HG02610 (cell line): ENCODE results near the gene PCBD1.
"Not testable (repeated sequence)": the region's sequence is repeated elsewhere in the genome, so short reads cannot be mapped to it uniquely, and the experiment has no call there.

ENCODE experiments used
- ATAC-seq: cut with Tn5 transposase; IDR thresholded peaks from one replicate; pipeline ENCODE4 v1.9.1; 2021; ENCODE audit warnings: mild to moderate bottlenecking, moderate library complexity; ENCODE audit not compliant: unreplicated experiment

The PCBD1 gene

DNA sequence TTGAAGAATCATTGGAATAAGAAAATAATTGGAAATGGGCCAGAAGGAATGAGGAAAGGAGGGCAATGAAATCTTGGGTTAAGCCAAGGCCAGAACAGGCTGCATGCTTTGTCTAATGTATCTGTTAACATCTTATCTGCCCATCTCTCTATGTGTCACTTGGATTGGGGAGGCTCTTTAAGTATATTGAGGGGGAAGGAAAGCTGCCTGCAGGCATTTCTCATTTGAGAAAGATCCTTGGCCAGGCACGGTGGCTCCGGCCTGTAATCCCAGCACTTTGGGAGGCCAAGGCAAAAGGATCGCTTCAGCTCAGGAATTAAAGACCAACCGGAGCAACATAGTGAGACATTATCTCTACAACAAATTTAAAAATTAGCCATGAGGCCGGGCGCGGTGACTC lies 14.3 kb downstream of the PCBD1 start:
- ATAC-seq = no peak

DNA sequence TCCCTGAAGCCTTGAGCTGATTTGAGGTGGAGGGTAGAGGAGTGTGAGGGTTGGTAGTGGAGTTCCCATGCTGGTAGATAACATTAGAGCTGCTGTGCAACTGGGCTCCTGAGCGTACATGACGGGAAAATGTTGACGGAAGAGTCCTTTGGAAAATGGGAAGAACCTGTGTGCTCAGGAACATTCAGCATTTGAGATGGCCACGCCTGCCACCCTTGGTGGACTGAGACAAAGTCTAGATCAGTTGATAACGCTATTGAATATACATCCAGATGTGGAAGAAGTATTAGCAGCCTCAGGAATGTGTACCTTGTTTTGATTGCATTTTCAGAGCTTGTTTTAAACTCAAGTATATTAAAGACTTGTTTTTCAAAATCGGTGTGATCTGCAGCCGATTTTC lies 16.1 kb downstream of the PCBD1 start:
- no peak for ATAC-seq

DNA sequence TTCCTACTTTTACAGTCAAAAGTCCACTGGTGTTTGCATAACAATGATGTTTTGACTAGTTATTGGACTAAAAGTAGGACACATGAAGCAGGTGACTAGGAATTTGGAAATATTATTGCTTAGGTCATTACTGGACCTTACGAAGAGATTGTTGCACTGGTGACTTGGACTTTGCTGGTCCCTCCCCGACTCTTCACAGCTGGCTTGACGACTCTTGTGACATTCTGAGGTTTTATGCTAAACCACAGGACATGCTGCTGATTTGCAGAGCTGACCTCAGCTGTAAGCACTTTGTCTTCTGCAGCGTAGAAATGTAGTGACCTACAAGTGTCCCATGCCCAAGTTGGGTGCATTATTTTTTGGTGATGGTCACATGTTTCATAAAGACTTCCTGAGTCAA lies 21.9 kb downstream of the PCBD1 start:
- no peak for ATAC-seq

DNA sequence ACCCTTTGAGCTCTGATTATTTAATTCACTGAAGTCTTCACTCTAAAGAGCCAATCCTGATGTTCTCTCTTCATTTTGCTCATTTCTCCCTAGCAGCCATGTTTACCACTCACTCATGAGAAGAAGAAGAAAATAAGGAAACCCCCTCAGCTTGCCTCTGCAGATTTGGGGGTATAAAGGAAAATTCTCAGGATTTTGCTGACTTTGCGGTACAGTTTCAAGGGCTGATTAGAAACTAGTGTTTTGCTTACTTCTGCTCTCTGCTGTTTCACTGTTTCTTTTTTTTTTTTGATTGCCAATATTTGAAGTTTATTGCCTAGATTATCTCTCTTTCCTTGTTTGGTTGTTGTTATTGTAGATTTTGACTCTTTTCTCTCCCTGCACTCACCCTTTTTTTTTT lies 23.4 kb downstream of the PCBD1 start:
- no peak for ATAC-seq

DNA sequence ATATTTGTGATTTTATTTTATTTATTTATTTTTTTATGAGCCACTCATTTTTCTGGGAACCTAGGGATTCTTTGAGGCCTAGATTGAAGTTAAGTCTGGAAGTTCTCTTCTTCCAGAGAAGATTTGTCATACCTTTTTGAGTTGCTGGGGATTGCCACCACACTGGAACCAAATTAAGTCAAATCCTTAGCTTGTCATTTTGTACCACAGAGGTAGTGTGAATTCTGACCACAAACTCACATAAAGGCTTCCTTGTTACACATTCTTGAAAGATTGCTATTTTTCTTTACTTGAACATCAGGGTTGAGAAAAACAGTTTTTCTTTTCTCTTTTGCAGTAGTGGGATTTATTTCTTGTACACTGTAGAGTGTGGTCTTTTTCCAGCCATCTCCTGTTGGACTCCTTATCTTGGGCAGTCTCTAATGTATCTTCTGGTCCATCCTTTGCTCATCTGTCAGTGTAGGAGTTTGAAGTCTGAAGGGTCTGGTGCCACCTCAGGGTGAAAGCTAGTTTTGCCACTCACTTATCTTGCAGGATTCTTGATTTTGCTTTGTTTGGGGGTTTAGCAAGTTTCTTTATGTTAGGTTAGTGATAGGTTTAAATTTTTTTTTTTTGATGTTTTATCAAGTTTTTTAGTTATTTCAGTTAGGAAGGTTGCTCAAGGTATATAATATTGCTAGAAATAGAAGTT lies 24.8 kb downstream of the PCBD1 start:
- ATAC-seq = no peak

DNA sequence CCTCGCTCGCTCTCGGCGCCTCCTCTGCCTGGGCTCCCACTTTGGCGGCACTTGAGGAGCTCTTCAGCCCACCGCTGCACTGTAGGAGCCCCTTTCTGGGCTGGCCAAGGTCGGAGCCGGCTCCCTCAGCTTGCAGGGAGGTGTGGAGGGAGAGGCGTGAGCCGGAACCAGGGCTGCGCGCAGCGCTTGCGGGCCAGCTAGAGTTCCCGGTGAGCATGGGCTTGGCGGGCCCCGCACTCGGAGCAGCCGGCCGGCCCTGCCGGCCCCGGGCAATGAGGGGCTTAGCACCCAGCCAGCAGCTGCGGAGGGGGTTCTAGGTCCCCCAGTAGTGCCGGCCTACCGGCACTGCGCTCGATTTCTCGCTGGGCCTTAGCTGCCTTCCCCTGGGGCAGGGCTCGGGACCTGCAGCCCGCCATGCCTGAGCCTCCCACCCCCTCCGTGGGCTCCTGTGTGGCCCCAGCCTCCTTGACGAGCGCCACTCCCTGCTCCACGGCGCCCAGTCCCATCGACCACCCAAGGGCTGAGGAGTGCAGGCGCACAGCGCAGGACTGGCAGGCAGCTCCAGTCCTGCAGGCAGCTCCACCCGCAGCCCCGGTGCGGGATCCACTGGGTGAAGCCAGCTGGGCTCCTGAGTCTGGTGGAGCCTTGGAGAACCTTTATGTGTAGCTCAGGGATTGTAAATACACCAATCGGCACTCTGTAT lies 26.7 kb downstream of the PCBD1 start:
- ATAC-seq = not testable (repeated sequence)

DNA sequence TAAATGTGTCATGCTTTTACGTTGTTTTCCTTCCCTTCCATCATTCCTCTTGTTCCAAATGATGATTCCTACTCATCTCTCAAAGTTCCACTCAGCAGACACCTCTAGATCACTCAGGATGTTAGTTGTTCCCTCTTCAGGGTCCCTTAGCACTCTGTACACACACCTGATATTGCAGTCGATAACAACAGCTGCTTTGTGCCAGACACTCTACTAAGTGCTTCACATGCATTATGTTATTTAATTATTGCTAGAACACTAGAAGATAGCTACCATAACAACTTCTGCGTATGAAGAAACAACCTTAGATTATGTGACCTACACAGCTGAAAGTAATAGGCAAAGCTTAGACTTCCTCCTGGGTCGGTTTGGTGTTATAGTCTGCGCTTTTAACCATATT lies 29.6 kb downstream of the PCBD1 start:
- ATAC-seq = no peak

DNA sequence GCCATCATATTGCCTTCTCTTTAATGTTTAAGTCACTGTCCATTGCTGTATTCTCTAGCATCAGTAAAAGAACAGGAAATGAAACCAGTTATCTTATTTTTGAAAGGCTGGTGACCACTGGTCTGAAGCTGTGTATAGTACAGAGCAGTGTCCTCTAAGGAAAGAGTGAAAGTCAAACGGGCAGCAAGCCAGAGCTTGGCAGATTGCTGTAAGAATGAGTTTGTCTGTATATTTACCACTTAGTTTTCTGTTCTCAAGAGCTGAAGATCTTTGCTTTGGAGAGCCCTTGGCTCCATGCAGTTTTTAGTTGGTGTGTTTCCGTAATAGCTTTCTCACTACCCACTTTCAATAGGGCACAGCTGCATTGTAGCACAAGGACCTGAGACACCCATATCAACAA lies 31.9 kb downstream of the PCBD1 start:
- no peak for ATAC-seq

DNA sequence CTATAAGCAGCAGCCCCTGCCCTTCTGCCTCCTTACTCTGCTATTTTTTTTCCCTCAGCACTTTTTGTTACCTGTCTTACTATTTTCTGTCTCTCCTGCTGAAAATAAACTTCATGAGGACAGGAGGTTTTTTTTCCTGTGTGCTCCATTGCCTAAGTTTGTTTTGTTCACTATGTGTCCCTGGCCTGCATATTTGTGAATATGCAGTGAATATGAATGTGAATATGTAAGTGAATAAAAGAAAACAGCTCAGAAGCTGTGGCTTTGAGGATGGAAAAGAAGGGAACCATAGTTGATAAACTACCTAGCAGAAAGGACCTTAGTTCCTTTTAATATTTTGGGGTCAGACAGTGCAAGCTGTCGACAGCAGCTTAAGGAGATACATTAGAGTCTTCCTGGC lies 34.9 kb downstream of the PCBD1 start:
- ATAC-seq = no peak

DNA sequence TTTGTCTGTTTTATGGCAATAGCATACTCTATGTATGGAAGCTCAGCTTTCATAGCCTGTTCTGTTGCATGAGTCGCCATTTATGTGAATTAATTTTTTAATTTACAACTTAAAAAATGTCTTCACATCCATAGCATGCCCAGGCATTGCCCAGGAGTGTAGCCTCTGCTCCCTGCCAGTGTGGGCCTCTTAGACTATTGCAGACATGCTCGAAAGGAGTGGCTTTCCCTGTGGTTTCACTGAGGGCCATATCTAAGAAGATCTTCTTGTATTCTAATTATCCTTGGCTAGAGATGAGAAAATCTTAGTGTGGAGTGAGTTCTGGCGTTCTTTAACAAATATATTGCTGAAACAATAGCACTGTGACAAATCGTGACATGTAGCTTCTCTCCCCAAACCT lies 35.3 kb downstream of the PCBD1 start:
- ATAC-seq = no peak

DNA sequence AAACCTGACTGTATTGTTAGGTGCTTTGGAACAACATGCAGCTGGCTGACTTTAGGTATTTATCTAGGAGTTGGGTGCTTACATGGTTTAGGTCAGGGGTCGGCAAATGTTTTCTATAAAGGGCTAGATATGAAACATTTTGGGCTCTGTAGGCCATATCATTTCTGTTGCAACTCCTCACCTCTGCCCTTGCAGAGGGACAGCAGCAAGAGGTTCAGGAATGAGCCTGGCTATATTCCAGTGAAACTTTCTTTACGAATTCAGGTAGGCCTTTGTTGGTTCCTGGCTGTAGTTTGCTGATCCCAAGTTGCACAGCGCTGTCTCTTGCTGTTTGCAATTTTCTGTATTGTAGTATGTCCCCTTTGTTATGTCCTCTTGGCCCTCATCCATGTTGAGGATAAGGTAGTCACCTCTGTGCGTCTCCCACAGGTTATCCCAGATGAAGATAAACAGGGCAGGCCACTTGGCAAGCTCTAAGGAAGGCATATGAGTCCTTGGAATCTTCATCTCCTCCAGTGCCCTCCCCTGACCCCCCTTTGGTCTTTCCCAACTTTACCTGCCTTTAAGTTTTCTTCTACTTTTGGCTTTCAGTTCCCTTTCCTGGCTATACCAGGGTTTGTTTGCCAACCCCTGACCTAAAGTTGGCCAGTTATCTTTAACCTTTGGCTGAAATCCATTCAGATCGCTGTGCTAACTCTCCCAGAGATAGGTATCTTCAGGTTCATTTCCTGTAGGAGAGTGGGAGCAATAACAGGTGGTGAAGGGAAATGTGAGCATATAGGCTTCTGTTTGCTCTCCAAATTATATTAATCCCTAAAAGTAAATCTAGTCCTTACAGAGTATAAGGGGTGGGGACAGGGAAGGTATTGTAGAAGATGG lies 36.5 kb downstream of the PCBD1 start:
- ATAC-seq = no peak

DNA sequence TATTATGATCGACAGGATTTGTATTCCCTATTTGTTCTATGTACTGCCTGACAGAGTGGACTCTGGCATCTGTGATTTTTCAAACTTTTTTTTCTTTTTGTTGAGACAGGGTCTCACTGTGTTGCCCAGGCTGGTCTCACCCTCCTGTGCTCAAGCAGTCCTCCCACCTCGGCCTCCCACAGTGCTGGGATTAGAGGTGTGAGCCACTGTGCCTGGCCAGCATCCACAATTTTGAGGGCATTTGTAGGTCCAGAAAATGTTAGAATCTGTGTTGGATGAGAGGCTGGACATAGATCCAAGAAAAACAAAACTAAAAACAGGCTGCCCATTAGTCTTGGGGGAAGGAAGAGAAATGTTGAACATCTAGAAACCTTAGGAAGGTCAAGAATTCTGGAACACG lies 38.3 kb downstream of the PCBD1 start:
- ATAC-seq = no peak

DNA sequence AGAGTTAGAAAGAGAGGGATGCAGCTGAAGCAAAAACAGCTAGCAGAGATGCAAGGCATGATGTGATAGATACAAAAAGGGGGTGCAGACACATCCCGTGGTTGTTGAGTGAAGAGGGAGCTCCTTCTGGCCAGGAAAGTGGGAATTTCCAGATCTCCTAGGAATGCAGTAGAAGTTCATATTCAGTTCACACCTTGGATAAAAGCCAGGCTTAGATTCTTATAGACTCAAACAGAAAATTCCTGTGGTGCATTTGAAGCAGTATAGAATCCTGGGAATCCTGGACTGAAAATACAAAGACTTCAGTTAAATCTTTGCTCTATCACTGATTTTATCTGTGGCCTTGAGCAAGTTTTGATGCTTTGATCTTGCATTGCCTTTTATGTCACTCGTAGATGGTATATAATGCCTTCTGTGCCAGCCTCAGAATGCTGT lies 38.8 kb downstream of the PCBD1 start:
- no peak for ATAC-seq

DNA sequence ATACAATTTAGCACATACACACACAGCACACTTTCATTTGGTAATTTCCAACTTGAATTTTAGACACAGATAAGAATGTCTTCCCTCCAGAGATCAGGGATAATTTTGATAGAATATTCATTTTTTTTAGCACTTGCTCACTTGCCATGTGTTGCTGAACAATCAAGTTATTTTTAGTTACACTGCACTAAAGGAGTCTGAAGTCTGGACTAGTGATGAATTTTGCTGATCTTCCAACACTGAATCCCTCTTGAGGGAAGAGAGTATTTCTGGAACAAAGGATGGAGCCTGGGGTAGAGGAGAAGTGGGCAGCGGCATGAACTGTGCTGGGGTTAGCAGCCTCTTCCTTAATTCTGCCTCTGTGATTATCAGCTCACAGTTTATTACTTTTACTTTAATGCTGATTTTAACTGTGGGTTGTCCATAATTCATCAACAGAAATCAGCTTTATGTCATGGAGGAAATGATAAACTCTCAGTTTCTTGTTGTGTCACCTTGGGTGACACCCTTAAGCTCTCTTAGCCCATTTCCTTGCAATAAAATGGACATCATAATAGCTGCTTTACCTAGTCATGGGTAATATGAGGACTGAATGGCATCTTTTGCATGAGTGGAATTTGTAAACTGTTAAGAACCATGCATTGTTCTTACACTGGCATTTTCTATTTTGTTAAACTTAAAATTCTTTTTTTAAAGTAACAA lies 40.6 kb downstream of the PCBD1 start:
- no peak for ATAC-seq

DNA sequence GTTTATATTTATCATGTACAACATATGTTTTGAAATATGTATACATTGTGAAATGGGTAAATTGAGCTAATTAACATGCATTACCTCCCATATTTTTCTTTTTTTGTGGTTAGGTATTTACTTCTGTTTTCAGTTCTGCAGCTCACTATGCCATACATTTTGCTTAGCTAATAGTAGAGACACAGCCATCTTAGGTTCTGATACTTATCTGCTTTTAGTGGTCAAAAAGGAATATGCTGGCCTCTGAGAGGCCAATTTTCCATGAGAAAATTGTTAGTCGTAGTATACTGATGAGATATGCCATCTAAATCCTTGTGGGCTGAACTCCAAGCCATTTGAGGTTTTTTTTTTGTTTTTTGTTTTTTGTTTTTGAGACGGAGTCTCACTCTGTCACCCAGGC lies 41.6 kb downstream of the PCBD1 start:
- ATAC-seq = no peak

DNA sequence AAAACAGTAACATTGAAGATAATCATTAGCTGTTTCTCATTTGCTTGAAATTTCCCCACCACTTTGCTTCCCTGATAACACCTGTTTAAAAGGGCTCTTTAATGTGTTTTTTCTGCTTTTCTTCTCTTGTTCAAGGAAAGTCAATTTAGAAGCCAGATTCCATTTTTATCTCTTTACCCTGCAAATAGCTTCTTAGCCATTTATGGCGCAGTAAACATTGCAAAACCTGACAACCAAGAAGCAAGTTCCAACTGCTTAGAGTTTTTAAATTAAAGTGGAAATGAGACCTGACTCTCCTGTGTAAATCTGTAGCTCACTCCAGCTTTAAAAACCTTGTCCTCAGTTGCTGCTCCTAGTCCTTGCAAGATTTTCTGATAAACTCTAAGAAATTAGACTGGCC lies 42.5 kb downstream of the PCBD1 start:
- ATAC-seq = no peak

DNA sequence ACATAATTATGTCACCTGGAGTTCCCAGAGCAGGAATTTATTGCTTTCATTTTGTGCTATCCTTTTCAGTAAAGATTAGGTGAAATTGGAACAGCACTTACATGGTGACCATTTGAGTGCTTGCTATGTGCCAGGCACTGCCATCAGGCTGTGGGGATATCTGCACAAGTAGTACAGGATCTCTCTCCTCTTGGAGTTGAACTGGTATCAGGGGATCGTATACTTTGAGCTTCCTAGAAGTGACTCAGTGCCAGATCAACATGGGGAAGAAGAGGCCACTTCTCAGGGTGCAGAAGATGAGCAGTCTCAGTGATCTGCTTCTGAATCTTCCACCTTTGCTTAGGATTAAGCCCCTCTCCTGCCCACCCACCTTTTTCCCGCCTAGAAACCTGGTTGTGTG lies 43.1 kb downstream of the PCBD1 start:
- ATAC-seq = no peak

DNA sequence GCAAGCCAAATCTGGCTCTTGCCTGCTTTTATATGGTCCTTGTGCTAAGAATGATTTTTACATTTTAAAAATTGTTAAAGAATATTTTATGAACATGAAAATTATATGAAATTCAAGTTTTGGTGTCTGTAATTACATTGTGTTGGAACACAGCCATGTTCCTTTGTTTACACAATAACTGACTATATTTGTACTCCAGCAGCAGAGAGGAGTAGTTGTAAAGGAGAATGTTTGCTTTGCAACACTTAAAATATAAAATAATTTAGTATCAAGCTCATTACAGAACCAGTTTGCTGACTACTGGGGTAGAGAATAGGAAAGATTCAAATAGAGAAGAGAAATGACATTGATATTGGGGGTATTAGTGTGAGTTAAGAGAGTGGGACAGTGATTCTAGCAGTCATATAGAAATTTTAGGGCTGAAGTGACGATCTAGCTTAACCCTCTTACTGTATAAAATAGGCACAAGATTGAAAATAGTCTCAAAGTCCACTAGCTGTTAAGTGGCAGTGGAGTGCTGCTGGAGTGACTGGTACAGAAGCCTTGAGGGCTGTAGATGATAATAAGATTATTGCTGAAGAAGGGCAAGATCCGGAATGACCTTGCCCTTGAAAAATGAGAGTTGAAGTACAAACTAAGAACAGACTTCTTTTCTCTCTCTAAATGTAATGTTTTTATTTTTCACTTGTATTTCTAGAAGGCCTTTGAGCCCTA lies 44.4 kb downstream of the PCBD1 start:
- no peak for ATAC-seq

DNA sequence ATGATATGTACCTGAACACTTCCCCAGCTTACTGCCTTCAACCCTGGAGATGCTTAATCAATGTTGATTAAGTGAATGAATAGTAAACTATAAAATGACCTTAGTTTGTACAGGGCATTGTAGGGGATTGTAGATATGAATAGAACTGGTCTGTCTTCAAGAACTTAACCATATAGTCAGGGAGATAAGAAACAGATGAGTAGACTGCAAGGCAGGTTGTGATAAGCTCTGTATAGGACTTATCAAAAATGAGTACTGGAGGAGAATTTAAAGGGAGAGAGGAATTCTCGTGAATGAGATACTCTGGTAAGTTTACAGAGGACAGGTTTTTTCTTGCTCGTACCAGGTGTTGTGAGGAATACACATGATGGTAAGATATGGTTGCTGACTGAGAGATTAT lies 45.0 kb downstream of the PCBD1 start:
- ATAC-seq = no peak

DNA sequence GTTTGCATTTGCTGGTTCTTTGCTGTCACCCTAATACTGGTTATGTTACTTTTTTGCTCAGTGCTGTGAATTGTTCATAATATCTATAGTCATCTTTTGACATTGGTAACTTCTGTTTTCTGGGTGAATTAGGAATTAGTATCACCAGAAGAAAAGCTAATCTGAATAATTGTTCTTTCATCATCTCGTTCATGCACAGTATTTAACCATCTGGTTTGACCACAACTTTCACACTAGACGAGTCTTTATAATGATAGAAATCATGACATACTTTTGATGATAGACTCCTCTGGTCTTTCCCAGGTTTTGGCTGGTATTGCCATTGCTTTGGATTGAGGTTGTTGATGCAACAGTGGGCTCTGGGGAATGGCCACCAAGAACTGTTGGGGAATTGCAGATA lies 47.5 kb downstream of the PCBD1 start:
- ATAC-seq = no peak
